Measurements from ENCODE around the gene NPAS3. TPM values are rescaled to one million over a fixed set of nuclear protein-coding genes. Genes with fewer than 3 reads are reported as not detected.

The NPAS3 gene
- total and polyA plus RNA-seq, 11 donors = 0.15 to 3.4 (median 0.92) TPM

- no peaks in the 10 kb centered on the region for H3K36me3 ChIP-seq
- 92 to 95% (median 94%) methylated on average over 3 of the region's 3 CpGs for WGBS, 4 donors
- H3K9me3 ChIP-seq = no peaks in the 10 kb centered on the region
- H3K4me1 ChIP-seq = no peaks in the 10 kb centered on the region
- intact Hi-C loops (cut with DNase I) = no loop called here
- DNase-seq = no peak
- H3K4me3 ChIP-seq = no peak overlapping the region
- no peaks in the 10 kb centered on the region for H3K27me3 ChIP-seq
- ATAC-seq = no peak
- H3K27ac ChIP-seq = no peak overlapping the region
- no peak for TF ChIP-seq CTCF (IDR thresholded peaks at IDR 0.05)
- no peak for TF ChIP-seq POLR2A (IDR thresholded peaks at IDR 0.05)
Observed at GRCh38 chr14:33622496-33622895, 683.8 kb downstream of the NPAS3 start.

GRCh38 chr14:33629792-33630191 lies 691.1 kb downstream of the NPAS3 start:
- Histone ChIP-seq H3K4me3 (no peak overlapping the region), H3K36me3 (no peaks in the 10 kb centered on the region), H3K27ac (no peak overlapping the region), H3K4me1 (no peaks in the 10 kb centered on the region), H3K27me3 (no peaks in the 10 kb centered on the region), H3K9me3 (no peaks in the 10 kb centered on the region)
- ATAC-seq = no peak
- TF ChIP-seq POLR2A (IDR thresholded peaks at IDR 0.05) (no peak), CTCF (IDR thresholded peaks at IDR 0.05) (no peak)
- intact Hi-C loops (cut with DNase I) = no loop called here
- DNase-seq = no peak

GRCh38 chr14:33631021-33631420 lies 692.3 kb downstream of the NPAS3 start:
- no peak for ATAC-seq
- no peak for TF ChIP-seq CTCF (IDR thresholded peaks at IDR 0.05)
- no peak for TF ChIP-seq POLR2A (IDR thresholded peaks at IDR 0.05)

GRCh38 chr14:33631441-33631840 lies 692.8 kb downstream of the NPAS3 start:
- no peaks in the 10 kb centered on the region for H3K9me3 ChIP-seq
- ATAC-seq (no peak), DNase-seq (no peak)
- H3K36me3 ChIP-seq = no peaks in the 10 kb centered on the region
- no peak overlapping the region for H3K4me3 ChIP-seq
- no peaks in the 10 kb centered on the region for H3K27me3 ChIP-seq
- TF ChIP-seq CTCF (IDR thresholded peaks at IDR 0.05) (no peak), POLR2A (IDR thresholded peaks at IDR 0.05) (no peak)
- H3K4me1 ChIP-seq = no peaks in the 10 kb centered on the region
- WGBS, 4 donors = 53 to 64% (median 55%) methylated on average over 6 of the region's 6 CpGs
- intact Hi-C loops (cut with DNase I) = no loop called here
- no peak overlapping the region for H3K27ac ChIP-seq

More at GRCh38 chr14:33631021-33631420, 692.3 kb downstream of the NPAS3 start:
- Histone ChIP-seq H3K27me3 (no peaks in the 10 kb centered on the region), H3K9me3 (no peaks in the 10 kb centered on the region), H3K4me3 (no peak overlapping the region), H3K4me1 (no peaks in the 10 kb centered on the region), H3K36me3 (no peaks in the 10 kb centered on the region), H3K27ac (no peak overlapping the region)
- DNase-seq = no peak
- 88 to 97% (median 90%) methylated on average over 1 of the region's 1 CpG for WGBS, 4 donors
- intact Hi-C loops (cut with DNase I) = no loop called here
